ENCODE results near the gene PREX1. TPM values are rescaled to one million over a fixed set of nuclear protein-coding genes. Genes with fewer than 3 reads are reported as not detected.
A peak's percentile ranks its signal among the peaks of the same experiment; 100 is the strongest.

Gene PREX1
- total and polyA plus RNA-seq, 2 donors from 2014 or later = 8.5 to 38.2 TPM

GRCh38 chr20:48684501-48685041 is 143.2 kb downstream of the PREX1 start:
- H3K27ac ChIP-seq (ENCODE audit: low read depth in 2 of 2, low read length in 2 of 2) = no peak overlapping the region
- H3K9ac ChIP-seq (ENCODE audit: low read length in 3 of 3) = no peak overlapping the region
- no peaks in the 10 kb centered on the region for H3K9me3 ChIP-seq (ENCODE audit: control insufficient read depth in 2 of 3, insufficient read depth in 1 of 3, low read length in 3 of 3)
- TF ChIP-seq CTCF (IDR thresholded peaks at IDR 0.05; ENCODE audit: borderline replicate concordance, extremely low read depth, insufficient read depth) = no peak
- no peaks in the 10 kb centered on the region for H3K36me3 ChIP-seq (ENCODE audit: control insufficient read depth in 2 of 3, insufficient read depth in 3 of 3, low read length in 3 of 3)
- DNase-seq (peak in 2 of 5 donors; percentile 30 to 37), FAIRE-seq (no peak)
- no peak overlapping the region for H3K4me3 ChIP-seq (ENCODE audit: low read length in 3 of 3)
- H3K27me3 ChIP-seq (ENCODE audit: control insufficient read depth, insufficient read depth, low read length) = no peaks in the 10 kb centered on the region
- intact Hi-C loops (cut with DNase I) = no loop called here
- peaks cover 11 to 50% (median 18%) of the 10 kb centered on the region in 3 donors for H3K4me1 ChIP-seq (ENCODE audit: control insufficient read depth in 2 of 3, insufficient read depth in 2 of 3, low read depth in 1 of 3, low read length in 3 of 3)

- no peak for FAIRE-seq
- peaks cover 11 to 50% (median 18%) of the 10 kb centered on the region in 3 donors for H3K4me1 ChIP-seq (ENCODE audit: control insufficient read depth in 2 of 3, insufficient read depth in 2 of 3, low read depth in 1 of 3, low read length in 3 of 3)
- intact Hi-C loops (cut with DNase I) = no loop called here
- no peaks in the 10 kb centered on the region for H3K27me3 ChIP-seq (ENCODE audit: control insufficient read depth, insufficient read depth, low read length)
- no peak for TF ChIP-seq CTCF (IDR thresholded peaks at IDR 0.05; ENCODE audit: borderline replicate concordance, extremely low read depth, insufficient read depth)
- H3K36me3 ChIP-seq (ENCODE audit: control insufficient read depth in 2 of 3, insufficient read depth in 3 of 3, low read length in 3 of 3) = no peaks in the 10 kb centered on the region
- H3K27ac ChIP-seq (ENCODE audit: low read depth in 2 of 2, low read length in 2 of 2) = peak overlapping the region in 1 of 2 donors; percentile 59
- no peak overlapping the region for H3K9ac ChIP-seq (ENCODE audit: low read length in 3 of 3)
- DNase-seq = no peak
- no peaks in the 10 kb centered on the region for H3K9me3 ChIP-seq (ENCODE audit: control insufficient read depth in 2 of 3, insufficient read depth in 1 of 3, low read length in 3 of 3)
- no peak overlapping the region for H3K4me3 ChIP-seq (ENCODE audit: low read length in 3 of 3)
These were observed 144.2 kb downstream of the PREX1 start for GRCh38 chr20:48683467-48684175.

- Histone ChIP-seq H3K4me3 (ENCODE audit: low read length in 3 of 3) (no peak overlapping the region), H3K9ac (ENCODE audit: low read length in 3 of 3) (peak overlapping the region in 1 of 3 donors; percentile 32), H3K4me1 (ENCODE audit: control insufficient read depth in 2 of 3, insufficient read depth in 2 of 3, low read depth in 1 of 3, low read length in 3 of 3) (peaks cover 11 to 50% (median 17%) of the 10 kb centered on the region in 3 donors), H3K36me3 (ENCODE audit: control insufficient read depth in 2 of 3, insufficient read depth in 3 of 3, low read length in 3 of 3) (no peaks in the 10 kb centered on the region), H3K27ac (ENCODE audit: low read depth in 2 of 2, low read length in 2 of 2) (peak overlapping the region; percentile 52 to 73), H3K9me3 (ENCODE audit: control insufficient read depth in 2 of 3, insufficient read depth in 1 of 3, low read length in 3 of 3) (no peaks in the 10 kb centered on the region), H3K27me3 (ENCODE audit: control insufficient read depth, insufficient read depth, low read length) (no peaks in the 10 kb centered on the region)
- intact Hi-C loops (cut with DNase I) = no loop called here
- no peak for TF ChIP-seq CTCF (IDR thresholded peaks at IDR 0.05; ENCODE audit: borderline replicate concordance, extremely low read depth, insufficient read depth)
- DNase-seq (peak; percentile 91 to 97 (median 93)), FAIRE-seq (no peak)
These were observed 145.1 kb downstream of the PREX1 start for GRCh38 chr20:48682529-48683363.

All from kidney (tissue), 14 donors.